ACC112 (cell line): ENCODE measurements around the gene FLNC.

Experiments used
- H2AFZ ChIP-seq: fragments of 200-600 bp; sonication (generic); one replicate; pipeline ENCODE4 v1.6.0; 2017; ENCODE audit warnings: antibody characterized with exemption, low read length; ENCODE audit not compliant: unreplicated experiment
- H3K27ac ChIP-seq: fragments of 200-600 bp; sonication (generic); 2 replicates; pipeline ENCODE4 v1.5.1; 2014; ENCODE audit warnings: low read depth, mild to moderate bottlenecking, antibody characterized with exemption, low read length, moderate library complexity
- H3K27me3 ChIP-seq: fragments of 200-600 bp; sonication (generic); 2 replicates; pipeline ENCODE4 v1.6.1; 2014; ENCODE audit warnings: mild to moderate bottlenecking, antibody characterized with exemption, low read length, moderate library complexity, mixed read lengths; ENCODE audit not compliant: insufficient read depth
- H3K36me3 ChIP-seq: fragments of 200-600 bp; sonication (generic); 2 replicates; pipeline ENCODE4 v1.6.1; 2016; ENCODE audit warnings: mild to moderate bottlenecking, antibody characterized with exemption, low read length, moderate library complexity, mixed read lengths; ENCODE audit not compliant: insufficient read depth
- H3K4me1 ChIP-seq: fragments of 200-600 bp; sonication (generic); one replicate; pipeline ENCODE4 v1.6.1; 2016; ENCODE audit warnings: low read length, mixed read lengths; ENCODE audit not compliant: insufficient read depth, unreplicated experiment, control insufficient read depth
- H3K4me3 ChIP-seq: fragments of 200-600 bp; sonication (generic); 2 replicates; pipeline ENCODE4 v1.5.1; 2014; ENCODE audit warnings: mild to moderate bottlenecking, low read depth, low read length
- H3K79me2 ChIP-seq: fragments of 200-600 bp; sonication (generic); one replicate; pipeline ENCODE4 v1.6.0; 2016; ENCODE audit warnings: low read length; ENCODE audit not compliant: control insufficient read depth, unreplicated experiment, insufficient read depth

Gene FLNC

GRCh38 chr7:128883622-128884448, 53.6 kb downstream of the FLNC start:
- Histone ChIP-seq H3K4me3 (no peak overlapping the region), H3K27me3 (no peaks in the 10 kb centered on the region), H3K36me3 (no peaks in the 10 kb centered on the region), H2AFZ (no peak overlapping the region), H3K27ac (no peak overlapping the region), H3K4me1 (no peaks in the 10 kb centered on the region), H3K79me2 (no peaks in the 10 kb centered on the region)

DNA sequence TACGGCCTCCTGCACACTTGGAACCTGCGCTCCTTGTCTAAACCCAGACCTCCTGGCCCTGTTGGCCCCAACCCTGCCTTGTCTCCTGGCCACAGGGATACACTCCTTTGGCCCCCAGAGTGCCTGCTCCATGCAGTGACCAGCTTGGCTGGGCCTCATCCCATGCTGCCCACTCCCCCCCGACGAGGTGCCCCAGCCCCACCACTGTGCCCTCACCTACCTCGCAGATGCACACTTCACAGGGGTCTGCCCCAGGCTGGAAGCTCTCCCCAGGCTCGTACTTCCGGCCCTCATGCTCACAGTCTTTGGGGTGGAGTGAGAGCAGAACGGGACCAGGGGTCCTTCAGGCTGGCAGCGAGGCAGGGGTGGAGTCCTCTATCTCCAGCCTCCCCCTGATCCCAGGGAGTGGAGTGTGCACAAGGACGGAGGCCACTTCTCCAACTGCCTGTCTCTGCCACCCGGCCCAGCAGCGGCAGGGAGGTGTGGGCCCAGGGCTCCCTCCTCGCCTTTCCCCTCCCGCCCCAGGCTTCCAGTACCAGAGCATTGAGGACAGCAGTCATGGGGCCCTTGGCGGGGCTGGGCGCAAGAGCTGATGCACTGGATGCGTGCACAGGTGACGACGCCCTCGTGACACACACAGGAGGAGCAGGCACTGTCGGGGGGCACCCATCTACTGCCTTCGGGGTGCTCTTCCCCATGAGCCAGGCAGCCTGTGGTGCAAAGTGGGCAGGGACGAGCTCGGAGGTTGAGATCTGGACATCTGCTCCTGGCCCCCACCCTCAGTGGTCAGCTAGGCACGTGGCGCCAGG, 54.6 kb downstream of the FLNC start:
- no peak overlapping the region for H2AFZ ChIP-seq
- no peaks in the 10 kb centered on the region for H3K36me3 ChIP-seq
- H3K79me2 ChIP-seq = no peaks in the 10 kb centered on the region
- H3K27me3 ChIP-seq = no peaks in the 10 kb centered on the region
- no peak overlapping the region for H3K27ac ChIP-seq
- H3K4me3 ChIP-seq = no peak overlapping the region
- H3K4me1 ChIP-seq = no peaks in the 10 kb centered on the region

DNA sequence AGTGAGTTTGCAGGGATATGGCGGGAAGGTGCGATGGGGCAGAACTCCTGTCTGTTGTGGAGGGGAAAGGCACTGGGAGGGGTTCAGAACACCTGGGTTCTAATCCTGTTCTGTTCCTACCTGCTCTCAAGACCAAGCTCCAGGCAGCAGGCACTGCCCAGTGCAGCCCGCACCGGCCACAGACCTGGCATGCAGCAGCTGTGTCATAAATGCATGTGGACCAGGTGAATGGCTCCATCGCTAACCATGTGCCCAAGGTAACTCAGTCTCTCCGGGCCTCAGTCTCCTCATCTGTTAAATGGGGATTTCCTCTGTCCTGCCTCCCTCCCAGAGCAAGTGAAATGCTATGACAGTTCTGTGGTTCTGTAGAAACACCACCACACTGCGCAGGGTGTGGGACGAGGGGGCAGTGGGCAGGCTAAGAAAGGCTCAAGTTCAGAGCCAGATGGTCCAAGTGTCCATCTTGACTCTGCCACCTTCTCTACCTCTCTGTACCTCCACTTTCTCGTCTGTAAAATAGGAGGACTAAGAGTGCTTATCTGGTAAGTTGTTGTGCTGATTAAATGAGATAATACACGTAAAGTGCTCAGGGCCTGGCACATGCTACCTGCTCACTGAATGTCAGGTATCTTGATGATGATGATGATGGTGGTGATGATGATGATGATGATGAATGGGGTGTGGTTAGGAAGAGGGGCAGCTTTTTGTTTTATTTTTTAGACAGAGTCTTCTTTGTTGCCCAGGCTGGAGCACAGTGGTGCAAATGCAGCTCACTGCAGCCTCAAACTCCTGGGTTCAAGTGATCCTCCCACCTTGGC, 55.4 kb downstream of the FLNC start:
- Histone ChIP-seq H3K36me3 (no peaks in the 10 kb centered on the region), H3K79me2 (no peaks in the 10 kb centered on the region), H3K4me1 (no peaks in the 10 kb centered on the region), H3K27ac (no peak overlapping the region), H3K27me3 (peaks cover 6% of the 10 kb centered on the region; the same call in 1 of the 2 replicates), H2AFZ (no peak overlapping the region), H3K4me3 (no peak overlapping the region)

- H3K36me3 ChIP-seq = no peaks in the 10 kb centered on the region
- peaks cover 16% of the 10 kb centered on the region; the same call in 1 of the 2 replicates for H3K27me3 ChIP-seq
- no peak overlapping the region for H3K27ac ChIP-seq
- H3K4me3 ChIP-seq = no peak overlapping the region
- H3K79me2 ChIP-seq = no peaks in the 10 kb centered on the region
- H2AFZ ChIP-seq = no peak overlapping the region
- no peaks in the 10 kb centered on the region for H3K4me1 ChIP-seq
Measured at GRCh38 chr7:128886391-128887168, 56.4 kb downstream of the FLNC start.

GRCh38 chr7:128887169-128888038, 57.2 kb downstream of the FLNC start:
- no peak overlapping the region for H3K4me3 ChIP-seq
- H3K36me3 ChIP-seq = no peaks in the 10 kb centered on the region

GRCh38 chr7:128888039-128888755, 58.0 kb downstream of the FLNC start:
- Histone ChIP-seq H3K4me1 (no peaks in the 10 kb centered on the region), H3K27me3 (peaks cover 17% of the 10 kb centered on the region; the same call in 1 of the 2 replicates), H3K27ac (no peak overlapping the region), H3K36me3 (no peaks in the 10 kb centered on the region), H2AFZ (no peak overlapping the region), H3K4me3 (no peak overlapping the region), H3K79me2 (no peaks in the 10 kb centered on the region)

More at GRCh38 chr7:128887169-128888038, 57.2 kb downstream of the FLNC start:
- Histone ChIP-seq H3K27me3 (peaks cover 17% of the 10 kb centered on the region; the same call in 1 of the 2 replicates), H2AFZ (no peak overlapping the region), H3K79me2 (no peaks in the 10 kb centered on the region), H3K4me1 (no peaks in the 10 kb centered on the region), H3K27ac (no peak overlapping the region)

DNA sequence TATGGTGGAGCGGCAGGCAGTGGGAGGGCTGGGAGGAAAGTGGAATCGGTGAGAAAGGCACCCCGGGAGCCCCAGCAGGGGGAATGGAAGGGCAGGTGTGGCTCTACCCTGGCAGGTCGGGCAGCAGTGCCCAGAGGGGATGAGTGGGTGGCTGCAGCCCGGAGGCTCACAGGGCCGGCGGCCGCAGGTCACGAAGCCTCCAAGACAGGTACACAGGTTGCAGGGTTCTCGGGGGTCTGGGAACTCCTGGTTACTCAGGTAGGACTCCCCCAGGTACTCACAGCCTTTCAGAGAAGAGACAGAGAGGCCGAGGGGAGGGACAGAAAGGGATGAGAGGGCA, 58.5 kb downstream of the FLNC start:
- Histone ChIP-seq H2AFZ (no peak overlapping the region), H3K4me1 (no peaks in the 10 kb centered on the region), H3K27me3 (peaks cover 17% of the 10 kb centered on the region; the same call in 1 of the 2 replicates), H3K36me3 (no peaks in the 10 kb centered on the region), H3K79me2 (no peaks in the 10 kb centered on the region), H3K27ac (no peak overlapping the region), H3K4me3 (no peak overlapping the region)

- Histone ChIP-seq H3K79me2 (no peaks in the 10 kb centered on the region), H3K4me1 (no peaks in the 10 kb centered on the region), H3K36me3 (no peaks in the 10 kb centered on the region), H2AFZ (no peak overlapping the region), H3K27ac (no peak overlapping the region), H3K27me3 (peaks cover 17% of the 10 kb centered on the region; the same call in 1 of the 2 replicates), H3K4me3 (no peak overlapping the region)
Measured at GRCh38 chr7:128889121-128889520, 58.9 kb downstream of the FLNC start.
